ENCODE measurements around the gene TMEM212. TPM values are rescaled to one million over a fixed set of nuclear protein-coding genes. Genes with fewer than 3 reads are reported as not detected.

TMEM212 gene
- total and polyA plus RNA-seq, 2 of the 13 experiments (the other 11 are each of a cell fraction or from before 2014, with no cell fraction given), result not detected

- Histone ChIP-seq H3K27ac (ENCODE audit: extremely low read length, insufficient read depth, low read length) (no peak overlapping the region), H3K9me3 (ENCODE audit: low read length) (no peaks in the 10 kb centered on the region), H3K27me3 (ENCODE audit: control insufficient read depth in 1 of 2, insufficient read depth in 2 of 2, low read length in 2 of 2) (no peaks in the 10 kb centered on the region), H3K79me2 (ENCODE audit: insufficient read depth, low read length) (peaks cover 7% of the 10 kb centered on the region), H3K4me3 (replicated peaks in 1 of 3; ENCODE audit: insufficient read depth in 1 of 3, low read depth in 2 of 3, low read length in 3 of 3) (no peak overlapping the region), H3K4me2 (ENCODE audit: low read depth, low read length) (no peak overlapping the region), H3K4me1 (ENCODE audit: insufficient read depth, low read length) (peaks cover 46% of the 10 kb centered on the region), H3K36me3 (replicated peaks in 1 of 2; ENCODE audit: control insufficient read depth in 1 of 2, insufficient read depth in 2 of 2, low read length in 2 of 2) (no peaks in the 10 kb centered on the region), H2AFZ (ENCODE audit: low read length) (no peak overlapping the region), H3K9ac (ENCODE audit: insufficient read depth, low read depth, low read length) (no peak overlapping the region), H4K20me1 (ENCODE audit: insufficient read depth, low read length) (no peaks in the 10 kb centered on the region)
- no TSS peak for BruUV-seq (replicated peaks)
- no peak for ATAC-seq
- DNase-seq (ENCODE audit: low spot score), result no peak
- WGBS (ENCODE audit: low lambda C conversion rate), result 56% methylated on average over 2 of the region's 2 CpGs
- in situ Hi-C loops (cut with HindIII; ENCODE audit: extremely low pct_ligation_motif_present, low pct_unique_long_range_greater_than_20kb) (no loop called here), intact Hi-C loops (cut with micrococcal nuclease; ENCODE audit: unreplicated experiment) (no loop called here)
- FAIRE-seq, result no peak
- ChIA-PET CTCF (ENCODE audit: low intra/inter-chr PET ratio, low total read pairs) (no interaction called here), POLR2A (no interaction called here)
- TF ChIP-seq ZNF747 (CRISPR knock-in tag; IDR thresholded peaks at IDR 0.05; ENCODE audit: borderline replicate concordance) (no peak), ZC3H4 (CRISPR knock-in tag; IDR thresholded peaks at IDR 0.05; ENCODE audit: borderline replicate concordance) (no peak), ZNF629 (CRISPR knock-in tag; conservative IDR thresholded peaks at IDR 0.05) (no peak), ZFP36 (IDR thresholded peaks at IDR 0.05; ENCODE audit: borderline replicate concordance, low read depth, low read length, partially characterized antibody) (no peak), ESRRA (CRISPR knock-in tag; IDR thresholded peaks at IDR 0.05; ENCODE audit: low read depth) (no peak), ZNF20 (CRISPR knock-in tag; IDR thresholded peaks at IDR 0.05) (no peak), CENPX (CRISPR knock-in tag; IDR thresholded peaks at IDR 0.05) (no peak), SPEN (CRISPR knock-in tag; IDR thresholded peaks at IDR 0.05; ENCODE audit: low read depth) (no peak), ZNF790 (CRISPR knock-in tag; IDR thresholded peaks at IDR 0.05; ENCODE audit: borderline replicate concordance) (no peak), RAD51 (IDR thresholded peaks at IDR 0.05; ENCODE audit: borderline replicate concordance) (no peak)
These were observed 27.1 kb upstream of the TMEM212 start for GRCh38 chr3:171815973-171816595.

Data from HepG2 (cell line).